WTC11 (cell line): ENCODE measurements around the gene ARHGAP26. TPM values are rescaled to one million over a fixed set of nuclear protein-coding genes. Genes with fewer than 3 reads are reported as not detected.

Source experiments
- ATAC-seq: fragments of 200-7000 bp; cut with Tn5 transposase; 2 replicates; pipeline ENCODE4 v1.10.0; 2021; ENCODE audit warnings: mild to moderate bottlenecking, moderate library complexity
- CTCF ChIA-PET: fragments of 300-600 bp; sonication (Branson Sonifier 250); formaldehyde crosslinking; loops from one replicate; lab custom pipeline; 2021; ENCODE audit warnings: antibody characterized with exemption; lab: Charles Lee
- POLR2A ChIA-PET: fragments of 350-600 bp; sonication (Branson Sonifier 250); formaldehyde crosslinking; loops from one replicate; lab custom pipeline; 2021; ENCODE audit warnings: antibody characterized with exemption; lab: Charles Lee
- DNase-seq: peaks from one replicate; pipeline ENCODE4 v3.0.0; 2021; ENCODE audit warnings: low spot score
- H3K27ac Mint-ChIP-seq: 2 replicates; pipeline ENCODE4 v1.8.0; 2021; ENCODE audit warnings: mixed read lengths
- H3K27me3 Mint-ChIP-seq: 2 replicates; pipeline ENCODE4 v1.8.0; 2021; ENCODE audit warnings: low read depth, mild to moderate bottlenecking, moderate library complexity, mixed read lengths
- H3K36me3 Mint-ChIP-seq: 2 replicates; pipeline ENCODE4 v1.8.0; 2021; ENCODE audit warnings: mixed read lengths
- H3K4me1 Mint-ChIP-seq: 2 replicates; pipeline ENCODE4 v1.8.0; 2022; ENCODE audit warnings: mixed read lengths
- H3K4me3 Mint-ChIP-seq: 2 replicates; pipeline ENCODE4 v1.8.0; 2021; ENCODE audit warnings: mild to moderate bottlenecking, moderate library complexity, mixed read lengths
- H3K9me3 Mint-ChIP-seq: 2 replicates; pipeline ENCODE4 v1.8.0; 2021; ENCODE audit warnings: mixed read lengths
- AR ChIP-seq: fragments of 250-450 bp; sonication (Bioruptor Pico); IDR thresholded peaks from 2 replicates; pipeline ENCODE4 v1.9.0; 2021; ENCODE audit warnings: mild to moderate bottlenecking
- CREB1 ChIP-seq: sonication (generic); formaldehyde crosslinking; IDR thresholded peaks from 2 replicates; pipeline ENCODE4 v1.8.0; 2023; ENCODE audit warnings: mild to moderate bottlenecking, missing genetic modification reagents
- EMX1 ChIP-seq: fragments of 250-450 bp; sonication (Bioruptor Pico); IDR thresholded peaks from 2 replicates; pipeline ENCODE4 v1.8.0; 2021; ENCODE audit warnings: mild to moderate bottlenecking
- FOXP1 ChIP-seq: sonication (generic); formaldehyde crosslinking; IDR thresholded peaks from 2 replicates; pipeline ENCODE4 v1.8.0; 2022; ENCODE audit warnings: missing genetic modification reagents, mild to moderate bottlenecking, moderate library complexity, borderline replicate concordance
- MAX ChIP-seq: sonication (generic); formaldehyde crosslinking; IDR thresholded peaks from 2 replicates; pipeline ENCODE4 v1.8.0; 2022; ENCODE audit warnings: mild to moderate bottlenecking, missing genetic modification reagents
- NFATC4 ChIP-seq: fragments of 250-450 bp; sonication (Bioruptor Pico); IDR thresholded peaks from 2 replicates; pipeline ENCODE4 v1.9.0; 2021; ENCODE audit warnings: mild to moderate bottlenecking
- NFE2L1 ChIP-seq: sonication (generic); formaldehyde crosslinking; IDR thresholded peaks from 2 replicates; pipeline ENCODE4 v1.8.1; 2023; ENCODE audit warnings: missing genetic modification reagents
- TCF7 ChIP-seq: sonication (generic); formaldehyde crosslinking; IDR thresholded peaks from 2 replicates; pipeline ENCODE4 v1.8.0; 2022; ENCODE audit warnings: mild to moderate bottlenecking, low read depth, missing genetic modification reagents, moderate library complexity
- TEAD4 ChIP-seq: sonication (generic); formaldehyde crosslinking; IDR thresholded peaks from 2 replicates; pipeline ENCODE4 v1.8.0; 2022; ENCODE audit warnings: mild to moderate bottlenecking, missing genetic modification reagents
- ZNF121 ChIP-seq: sonication (generic); formaldehyde crosslinking; IDR thresholded peaks from 2 replicates; pipeline ENCODE4 v1.8.0; 2023; ENCODE audit warnings: missing genetic modification reagents
- ZNF138 ChIP-seq: sonication (generic); formaldehyde crosslinking; conservative IDR thresholded peaks from 2 replicates; pipeline ENCODE4 v1.8.1; 2022; ENCODE audit warnings: mild to moderate bottlenecking, moderate library complexity, missing genetic modification reagents
- ZNF281 ChIP-seq: sonication (generic); formaldehyde crosslinking; IDR thresholded peaks from 2 replicates; pipeline ENCODE4 v1.8.0; 2023; ENCODE audit warnings: mild to moderate bottlenecking, missing genetic modification reagents
- ZNF396 ChIP-seq: fragments of 250-450 bp; sonication (Bioruptor Pico); IDR thresholded peaks from 2 replicates; pipeline ENCODE4 v1.8.0; 2021; ENCODE audit warnings: mild to moderate bottlenecking, moderate library complexity, borderline replicate concordance
- ZNF425 ChIP-seq: fragments of 250-450 bp; sonication (Bioruptor Pico); conservative IDR thresholded peaks from 2 replicates; pipeline ENCODE4 v1.9.0; 2021; ENCODE audit warnings: mild to moderate bottlenecking
- ZNF532 ChIP-seq: fragments of 250-450 bp; sonication (Bioruptor Pico); IDR thresholded peaks from 2 replicates; pipeline ENCODE4 v1.9.0; 2021; ENCODE audit warnings: mild to moderate bottlenecking, borderline replicate concordance
- total RNA-seq: library from RNA; stranded (reverse); gene quantifications from 3 replicates; pipeline ENCODE4 v1.2.3, GENCODE V29; 2021

The ARHGAP26 gene
- total RNA-seq, 1 experiment from 2014 or later = 22.3 TPM

- TF ChIP-seq AR (CRISPR knock-in tag) (no peak), NFE2L1 (CRISPR knock-in tag) (no peak), EMX1 (CRISPR knock-in tag) (no peak)
These were observed 236.3 kb downstream of the ARHGAP26 start (continued) for GRCh38 chr5:143006501-143006900.

GRCh38 chr5:143008032-143008431, 237.9 kb downstream of the ARHGAP26 start:
- Mint-ChIP-seq H3K4me3 (no peak overlapping the region), H3K36me3 (no peaks in the 10 kb centered on the region), H3K4me1 (peaks cover 14% of the 10 kb centered on the region), H3K9me3 (no peaks in the 10 kb centered on the region), H3K27me3 (no peaks in the 10 kb centered on the region), H3K27ac (no peak overlapping the region)
- DNase-seq = no peak
- TF ChIP-seq ZNF281 (CRISPR knock-in tag) (no peak), TEAD4 (CRISPR knock-in tag) (no peak), ZNF425 (CRISPR knock-in tag) (no peak), FOXP1 (no peak), ZNF532 (CRISPR knock-in tag) (no peak), MAX (no peak), TCF7 (CRISPR knock-in tag) (no peak), ZNF396 (CRISPR knock-in tag) (no peak), NFATC4 (CRISPR knock-in tag) (no peak), ZNF121 (no peak), ZNF138 (CRISPR knock-in tag) (no peak), CREB1 (no peak), NFE2L1 (CRISPR knock-in tag) (no peak)
- CTCF ChIA-PET = no interaction called here
- POLR2A ChIA-PET = no interaction called here
- no peak for ATAC-seq
